ENCODE measurements around the gene SLC37A3.

The SLC37A3 gene

DNA sequence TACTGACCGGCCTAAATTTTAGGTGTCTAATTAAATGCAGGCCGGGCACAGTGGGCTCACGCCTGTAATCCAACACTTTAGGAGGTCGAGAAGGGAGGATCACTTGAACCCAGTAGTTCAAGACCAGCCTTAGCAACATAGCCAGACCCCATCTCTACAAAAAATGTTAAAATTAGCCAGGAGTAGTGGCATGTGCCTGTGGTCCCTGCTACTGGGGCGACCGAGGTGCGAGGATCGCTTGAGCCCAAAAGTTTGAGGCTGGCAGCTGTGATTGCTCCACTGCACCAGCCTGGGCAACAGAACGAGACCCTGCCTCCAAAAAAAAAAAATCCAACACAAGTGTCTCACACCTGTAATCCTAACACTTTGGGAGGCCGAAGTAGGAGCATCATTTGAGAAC, 491 bp upstream of the SLC37A3 start:
- DNase-seq, result no peak

DNA sequence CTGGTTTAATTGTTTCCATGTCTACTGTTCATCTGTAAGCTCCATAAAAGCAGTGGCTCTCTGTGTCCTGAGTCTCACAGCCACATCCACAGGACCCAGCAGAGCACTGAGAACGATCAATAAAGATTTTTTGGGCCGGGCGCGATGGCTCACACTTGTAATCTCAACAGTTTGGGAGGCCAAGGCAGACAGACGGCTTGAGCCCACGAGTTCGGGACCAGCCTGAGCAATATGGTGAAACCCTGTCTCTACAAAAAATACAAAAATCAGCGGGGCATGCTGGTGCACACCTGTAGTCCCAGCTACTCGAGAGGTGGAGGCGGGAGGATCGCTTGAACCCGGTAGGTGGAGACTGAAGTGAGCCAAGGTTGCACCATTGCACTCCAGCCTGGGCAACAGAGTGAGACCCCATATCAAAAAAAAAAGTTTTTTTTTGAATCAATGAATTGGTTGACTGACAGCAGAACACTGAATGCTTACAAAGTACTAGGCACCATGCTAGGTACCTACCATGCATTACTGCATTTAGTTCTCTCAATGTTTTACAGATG, 4.5 kb downstream of the SLC37A3 start:
- no peak for DNase-seq

DNA sequence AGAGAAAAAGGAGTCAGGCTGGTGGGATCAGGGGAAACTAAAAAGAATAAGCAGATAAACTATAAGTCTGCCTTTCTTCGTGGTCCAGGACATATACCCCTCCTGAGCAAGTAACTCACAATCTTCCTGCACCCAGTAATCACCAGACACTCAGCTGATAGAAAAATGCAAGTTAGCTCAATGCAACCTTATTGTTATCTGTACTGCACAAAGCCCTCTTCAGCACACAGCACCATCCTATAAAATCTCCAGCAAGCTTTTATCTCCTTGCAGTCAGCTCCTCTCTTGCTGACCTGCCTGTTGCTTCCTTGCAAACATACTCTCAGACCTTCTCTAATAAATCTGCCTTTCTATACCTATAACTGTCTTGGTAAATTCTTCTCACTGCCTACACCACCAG, 6.7 kb downstream of the SLC37A3 start:
- DNase-seq, result no peak

DNA sequence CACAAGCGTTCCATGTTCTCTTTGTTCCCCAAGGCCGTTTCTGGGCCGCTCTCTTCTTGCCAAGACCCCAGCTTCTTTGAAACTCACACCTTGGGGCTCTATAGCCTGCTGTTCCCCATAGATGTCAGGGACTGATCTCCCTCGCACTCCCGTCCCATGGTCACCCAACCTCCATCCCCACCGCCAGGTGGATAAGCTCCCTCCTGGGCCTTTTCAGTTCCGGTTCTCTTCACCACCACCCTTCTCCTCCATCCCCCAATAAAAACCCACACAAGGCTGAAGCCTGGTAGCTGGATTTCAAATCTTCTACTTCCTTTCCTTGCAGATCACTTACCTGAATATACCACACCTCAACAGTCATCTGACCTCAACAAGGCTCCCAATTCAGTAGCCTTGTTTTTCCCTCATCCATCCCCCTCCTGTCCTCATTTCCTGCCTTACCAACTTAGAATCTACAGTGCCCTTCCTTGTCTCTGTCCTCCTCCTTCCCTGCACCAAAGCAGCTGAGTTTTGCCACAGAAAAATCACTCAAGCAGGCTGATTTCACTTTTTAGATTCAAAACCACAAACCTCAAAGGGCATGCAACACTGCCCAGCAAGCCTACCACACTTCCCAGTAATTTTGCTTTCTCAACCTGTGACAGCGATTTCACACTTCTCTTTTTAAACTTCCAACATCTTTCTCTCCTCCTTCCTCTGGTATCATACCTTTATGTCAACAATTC, 7.7 kb downstream of the SLC37A3 start:
- DNase-seq, result no peak

- no peak for DNase-seq
Observed at GRCh38 chr7:140390034-140390433, 8.3 kb downstream of the SLC37A3 start.

DNA sequence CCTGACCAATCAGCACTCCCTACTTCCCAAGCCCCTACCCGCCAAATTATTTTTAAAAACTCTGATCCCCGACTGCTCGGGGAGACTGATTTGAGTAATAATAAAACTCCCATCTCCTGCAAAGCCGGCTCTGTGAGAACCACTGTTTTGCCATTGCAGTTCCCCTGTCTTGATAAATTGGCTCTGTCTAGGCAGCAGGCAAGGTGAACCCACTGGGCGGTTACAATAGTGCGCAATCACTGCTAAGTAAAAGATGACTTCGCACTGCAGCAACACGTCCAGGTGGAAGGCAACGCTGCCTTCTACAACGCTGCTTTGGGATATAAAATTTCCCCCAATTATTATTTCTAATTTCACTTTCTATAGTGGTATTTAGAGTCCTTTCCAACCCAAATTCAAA, 8.9 kb downstream of the SLC37A3 start:
- no peak for DNase-seq

GRCh38 chr7:140384894-140385545, 13.3 kb downstream of the SLC37A3 start:
- no peak for DNase-seq

- DNase-seq, result no peak
Observed at GRCh38 chr7:140383954-140384713, 14.2 kb downstream of the SLC37A3 start.

GRCh38 chr7:140375892-140376730, 22.2 kb downstream of the SLC37A3 start:
- peak; percentile 26 for DNase-seq

GRCh38 chr7:140375323-140375722, 23.0 kb downstream of the SLC37A3 start:
- DNase-seq, result no peak

GRCh38 chr7:140369294-140369693, 29.0 kb downstream of the SLC37A3 start:
- DNase-seq, result no peak

- DNase-seq, result no peak
Observed at GRCh38 chr7:140367528-140367927, 30.8 kb downstream of the SLC37A3 start.

DNA sequence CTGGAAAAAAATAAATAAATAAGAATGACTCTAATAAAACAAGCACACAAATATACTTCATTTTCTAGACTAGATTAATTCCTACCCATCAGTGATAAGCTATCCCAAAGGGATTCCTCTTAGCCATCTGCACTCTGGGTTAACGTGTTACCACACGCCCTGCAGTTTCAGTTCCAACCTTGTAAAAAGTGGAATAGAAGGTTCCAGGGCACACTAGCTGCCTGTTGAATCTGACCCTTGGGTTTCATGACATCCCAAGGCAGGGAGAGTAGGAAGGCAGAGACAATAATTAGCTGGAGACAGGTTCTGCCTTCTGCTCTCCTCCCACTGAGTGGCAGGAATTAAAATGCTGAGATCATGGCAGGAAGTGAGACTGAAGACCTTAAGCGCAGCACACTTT, 33.5 kb downstream of the SLC37A3 start:
- no peak for DNase-seq

GRCh38 chr7:140360697-140361229, 37.6 kb downstream of the SLC37A3 start:
- DNase-seq, result no peak

DNA sequence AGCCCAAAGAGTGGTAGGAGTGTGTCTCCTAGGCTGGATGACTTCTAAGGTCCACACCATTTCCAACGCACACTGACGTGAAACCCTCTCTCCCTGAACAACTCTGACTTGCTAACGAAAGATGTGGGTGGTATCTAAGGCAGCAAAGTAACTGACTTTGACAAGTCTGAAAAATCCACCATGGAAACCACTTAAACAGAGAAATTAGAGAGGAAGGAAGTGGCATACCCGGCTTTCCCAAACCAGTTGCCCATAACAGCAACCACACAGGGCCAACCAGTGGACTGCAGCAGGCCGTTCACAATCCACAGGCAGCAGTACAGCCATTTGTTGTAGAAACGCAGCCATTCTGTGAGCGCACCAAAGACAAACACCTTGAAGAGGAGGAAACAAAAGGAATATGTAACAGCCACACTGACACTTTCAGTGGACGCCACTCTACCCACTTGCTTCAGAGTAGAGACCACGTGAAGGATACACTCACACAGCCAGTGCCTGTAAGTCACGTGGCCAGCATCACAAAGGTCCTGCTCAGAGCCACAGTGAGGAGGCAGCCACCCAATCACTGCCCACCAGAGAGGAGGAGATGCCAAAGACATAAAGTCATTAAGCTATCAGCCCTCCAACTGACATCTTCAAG, 39.8 kb downstream of the SLC37A3 start:
- DNase-seq, result peak; percentile 54

DNA sequence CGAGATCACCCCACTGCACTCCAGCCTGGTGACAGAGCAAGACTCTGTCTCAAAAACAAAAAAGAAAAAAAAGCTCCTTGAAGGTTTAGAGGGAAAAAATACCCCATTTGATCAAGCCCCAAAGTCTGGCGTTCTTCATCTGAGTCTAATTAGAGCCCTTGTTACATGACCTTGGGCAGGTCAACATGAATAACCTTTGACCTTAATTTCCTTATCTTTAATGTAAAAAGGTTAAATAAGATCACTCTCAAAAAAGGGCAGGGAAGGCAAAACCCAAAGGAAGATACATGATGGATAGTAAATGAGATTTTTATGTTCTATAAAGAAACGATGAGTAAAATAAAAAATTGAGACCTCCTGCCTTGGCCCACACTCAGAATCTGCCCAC, 40.3 kb downstream of the SLC37A3 start:
- DNase-seq, result no peak

DNA sequence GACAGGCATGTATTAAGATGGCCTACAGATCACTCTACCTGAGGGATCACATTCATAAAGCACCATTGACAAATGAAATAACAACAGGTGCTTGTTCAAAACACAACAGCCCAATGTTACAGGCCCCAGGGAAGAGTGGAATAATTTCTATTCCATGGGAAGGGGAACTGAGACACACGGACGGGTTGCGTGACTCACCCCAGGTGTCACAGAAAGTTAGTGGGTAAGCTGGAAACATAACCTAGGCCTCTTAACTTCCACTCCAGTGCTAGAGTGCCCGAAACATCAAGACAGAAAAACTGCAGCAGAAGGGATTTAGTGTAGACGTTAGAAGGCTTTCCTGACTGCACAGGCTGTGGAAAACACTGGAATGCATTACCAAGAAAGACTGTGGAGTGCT, 48.3 kb downstream of the SLC37A3 start:
- DNase-seq, result no peak

DNA sequence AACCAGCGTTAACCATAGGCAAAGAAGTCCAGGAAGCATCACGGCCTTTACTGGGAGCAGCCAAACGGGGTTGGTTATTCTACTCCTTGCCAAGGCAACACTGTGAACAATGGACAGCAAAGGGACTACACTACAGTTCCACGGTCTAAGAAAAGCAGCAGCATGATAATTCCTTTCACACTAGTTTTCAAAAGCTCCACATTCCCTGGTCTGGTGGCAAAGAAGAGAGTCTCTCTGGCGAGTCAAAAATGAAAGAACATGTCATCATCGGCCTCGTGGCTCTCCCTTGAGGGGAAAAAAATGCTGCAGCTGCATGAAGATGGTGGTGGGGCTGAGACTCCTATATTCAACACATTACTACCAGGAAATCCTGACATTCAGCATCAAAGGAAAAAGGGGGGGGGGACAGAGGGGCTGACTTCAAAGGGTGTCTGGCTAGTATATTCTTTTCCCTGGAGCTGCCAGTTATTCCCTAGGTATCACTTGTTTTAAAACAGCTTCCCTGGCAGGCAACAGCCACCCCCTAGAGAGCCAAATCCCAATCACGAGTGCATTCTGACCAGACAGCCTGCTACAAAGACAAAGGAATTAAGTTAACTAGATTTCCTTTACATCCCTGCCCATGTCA, 49.1 kb downstream of the SLC37A3 start:
- DNase-seq, result no peak

- no peak for DNase-seq
Observed at GRCh38 chr7:140348161-140348849, 50.0 kb downstream of the SLC37A3 start.

- DNase-seq, result no peak
Observed at GRCh38 chr7:140347218-140347617, 51.1 kb downstream of the SLC37A3 start.

DNA sequence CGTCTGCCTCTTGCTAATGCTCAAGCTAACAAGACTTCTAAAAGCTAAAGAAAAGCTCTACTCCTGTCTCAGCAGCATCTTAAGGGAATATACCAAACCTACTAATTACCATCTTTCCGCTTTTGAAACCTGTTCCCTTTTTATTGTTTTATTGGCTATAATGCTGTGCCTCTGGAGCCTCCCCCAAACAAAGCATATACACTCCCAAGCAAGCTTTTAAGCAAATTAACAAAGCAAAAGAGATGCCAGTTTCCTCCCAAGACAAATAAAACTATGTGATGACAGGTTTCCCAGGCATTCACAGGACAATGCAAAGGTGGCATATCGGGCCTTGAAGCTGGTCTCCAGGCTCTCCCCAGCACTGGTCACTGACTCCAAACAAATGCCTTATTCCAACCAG, 52.9 kb downstream of the SLC37A3 start:
- no peak for DNase-seq

Measured in stimulated activated naive CD4-positive, alpha-beta T cell treated with Interleukin-2 at 50 U/mL for 16 hours (primary cell).